Neural progenitor cell (in vitro differentiated cells): ENCODE results near the gene MYB. TPM values are rescaled to one million over a fixed set of nuclear protein-coding genes. Genes with fewer than 3 reads are reported as not detected.

ENCODE experiments used
- DNase-seq: peaks from one replicate; pipeline ENCODE4 v3.0.0-alpha.2; 2016; ENCODE audit warnings: low spot score
- H2AFZ ChIP-seq: fragments of 200-600 bp; sonication (generic); replicated peaks from 2 replicates; pipeline ENCODE4 v1.6.1; 2016; ENCODE audit warnings: antibody characterized with exemption
- H3F3A ChIP-seq: fragments of 200-600 bp; sonication (generic); 2 replicates; pipeline ENCODE4 v1.6.1; 2016; ENCODE audit warnings: antibody characterized with exemption, low read depth
- H3K27ac ChIP-seq: fragments of 200-600 bp; sonication (generic); 2 replicates; pipeline ENCODE4 v1.5.1; 2016; ENCODE audit warnings: mild to moderate bottlenecking
- H3K27me3 ChIP-seq: fragments of 200-600 bp; sonication (generic); 2 replicates; pipeline ENCODE4 v1.6.1; 2016; ENCODE audit warnings: mild to moderate bottlenecking, moderate library complexity
- H3K36me3 ChIP-seq: fragments of 200-600 bp; sonication (generic); 2 replicates; pipeline ENCODE4 v1.5.1; 2016
- H3K4me1 ChIP-seq: fragments of 200-600 bp; sonication (generic); 2 replicates; pipeline ENCODE4 v1.6.1; 2016; ENCODE audit warnings: mixed run types
- H3K4me2 ChIP-seq: fragments of 200-600 bp; sonication (generic); 2 replicates; pipeline ENCODE4 v1.6.1; 2016
- H3K4me3 ChIP-seq: fragments of 200-600 bp; sonication (generic); 2 replicates; pipeline ENCODE4 v1.5.1; 2016
- H3K79me2 ChIP-seq: fragments of 200-600 bp; sonication (generic); 2 replicates; pipeline ENCODE4 v1.6.1; 2016; ENCODE audit warnings: low read depth
- H3K9ac ChIP-seq: fragments of 200-600 bp; sonication (generic); 2 replicates; pipeline ENCODE4 v1.6.1; 2016
- H3K9me3 ChIP-seq: fragments of 200-600 bp; sonication (generic); 2 replicates; pipeline ENCODE4 v1.5.1; 2016; ENCODE audit warnings: low read depth
- H4K20me1 ChIP-seq: fragments of 200-600 bp; sonication (generic); 2 replicates; pipeline ENCODE4 v1.6.1; 2016; ENCODE audit warnings: low read depth
- H3K27ac Mint-ChIP-seq: 3 replicates; pipeline ENCODE4 v1.8.0; 2021; ENCODE audit warnings: mixed read lengths
- H3K27me3 Mint-ChIP-seq: 2 replicates; pipeline ENCODE4 v1.8.0; 2022; ENCODE audit warnings: low read depth, mild to moderate bottlenecking, inconsistent platforms, moderate library complexity, mixed read lengths; ENCODE audit not compliant: insufficient read depth
- H3K36me3 Mint-ChIP-seq: 3 replicates; pipeline ENCODE4 v1.8.0; 2021; ENCODE audit warnings: mixed read lengths
- H3K4me1 Mint-ChIP-seq: 3 replicates; pipeline ENCODE4 v1.8.0; 2021; ENCODE audit warnings: mixed read lengths
- H3K4me3 Mint-ChIP-seq: 3 replicates; pipeline ENCODE4 v1.8.0; 2021; ENCODE audit warnings: mild to moderate bottlenecking, moderate library complexity, mixed read lengths
- H3K9me3 Mint-ChIP-seq: 3 replicates; pipeline ENCODE4 v1.8.0; 2020; ENCODE audit warnings: mixed read lengths
- CTCF ChIP-seq: fragments of 200-600 bp; sonication (generic); IDR thresholded peaks from 2 replicates; pipeline ENCODE4 v1.5.1; 2017; ENCODE audit warnings: antibody characterized with exemption, mild to moderate bottlenecking
- EZH2 ChIP-seq: fragments of 200-600 bp; sonication (generic); IDR thresholded peaks from 2 replicates; pipeline ENCODE4 v1.6.1; 2017; ENCODE audit warnings: antibody characterized with exemption, mild to moderate bottlenecking, moderate library complexity
- EZH2phosphoT487 ChIP-seq: fragments of 200-600 bp; sonication (generic); IDR thresholded peaks from 2 replicates; pipeline ENCODE4 v1.6.1; 2017; ENCODE audit warnings: antibody characterized with exemption
- total RNA-seq: library from RNA; depleted of rRNA; stranded (reverse); fragments of >200 nt; gene quantifications from 2 replicates; pipeline ENCODE4 v1.2.3, GENCODE V29; 2015; ENCODE audit warnings: low replicate concordance

The MYB gene
- total RNA-seq, 1 donor from 2014 or later: 3.0 TPM

GRCh38 chr6:135185483-135185882 lies 4.4 kb downstream of the MYB start:
- Mint-ChIP-seq H3K27ac (no peak overlapping the region), H3K27me3 (peaks cover 19% of the 10 kb centered on the region), H3K4me3 (no peak overlapping the region), H3K36me3 (peaks cover 4% of the 10 kb centered on the region), H3K9me3 (no peaks in the 10 kb centered on the region), H3K4me1 (peaks cover 18% of the 10 kb centered on the region)
- Histone ChIP-seq H3F3A (peaks cover 15% of the 10 kb centered on the region), H2AFZ (no peak overlapping the region), H3K36me3 (no peaks in the 10 kb centered on the region), H3K79me2 (peaks cover 25% of the 10 kb centered on the region), H3K27me3 (peaks cover 31% of the 10 kb centered on the region), H3K9me3 (no peaks in the 10 kb centered on the region), H3K9ac (no peak overlapping the region), H3K27ac (no peak overlapping the region), H3K4me1 (peaks cover 5% of the 10 kb centered on the region), H3K4me3 (no peak overlapping the region), H3K4me2 (no peak overlapping the region), H4K20me1 (peaks cover 10% of the 10 kb centered on the region)
- TF ChIP-seq EZH2phosphoT487 (no peak), EZH2 (no peak), CTCF (no peak)
- no peak for DNase-seq

GRCh38 chr6:135186255-135186654 lies 5.1 kb downstream of the MYB start:
- TF ChIP-seq CTCF (no peak), EZH2 (no peak), EZH2phosphoT487 (no peak)
- Mint-ChIP-seq H3K4me1 (peaks cover 18% of the 10 kb centered on the region), H3K4me3 (no peak overlapping the region), H3K27ac (no peak overlapping the region), H3K27me3 (peaks cover 19% of the 10 kb centered on the region), H3K36me3 (peaks cover 4% of the 10 kb centered on the region), H3K9me3 (no peaks in the 10 kb centered on the region)
- Histone ChIP-seq H3K4me3 (no peak overlapping the region), H3K36me3 (no peaks in the 10 kb centered on the region), H4K20me1 (peaks cover 10% of the 10 kb centered on the region), H3K79me2 (peaks cover 25% of the 10 kb centered on the region), H3K27me3 (peaks cover 31% of the 10 kb centered on the region), H3K4me1 (peaks cover 5% of the 10 kb centered on the region), H2AFZ (no peak overlapping the region), H3K9ac (no peak overlapping the region), H3F3A (peaks cover 12% of the 10 kb centered on the region), H3K9me3 (no peaks in the 10 kb centered on the region), H3K27ac (no peak overlapping the region), H3K4me2 (no peak overlapping the region)
- DNase-seq: no peak

GRCh38 chr6:135187372-135187771 lies 6.3 kb downstream of the MYB start:
- Histone ChIP-seq H2AFZ (no peak overlapping the region), H3K4me2 (no peak overlapping the region), H4K20me1 (peaks cover 10% of the 10 kb centered on the region), H3K9me3 (no peaks in the 10 kb centered on the region), H3K27ac (no peak overlapping the region), H3F3A (peaks cover 8% of the 10 kb centered on the region), H3K79me2 (peaks cover 25% of the 10 kb centered on the region), H3K36me3 (peaks cover under 1% of the 10 kb centered on the region), H3K9ac (no peak overlapping the region), H3K4me3 (no peak overlapping the region), H3K27me3 (peaks cover 21% of the 10 kb centered on the region), H3K4me1 (peaks cover 5% of the 10 kb centered on the region)
- no peak overlapping the region for H3K4me3 Mint-ChIP-seq
- H3K27me3 Mint-ChIP-seq: peaks cover 12% of the 10 kb centered on the region
- peaks cover 13% of the 10 kb centered on the region for H3K36me3 Mint-ChIP-seq
- H3K4me1 Mint-ChIP-seq: peaks cover 17% of the 10 kb centered on the region
- DNase-seq: no peak
- TF ChIP-seq EZH2 (no peak), EZH2phosphoT487 (no peak), CTCF (no peak)
- H3K9me3 Mint-ChIP-seq: no peaks in the 10 kb centered on the region
- no peak overlapping the region for H3K27ac Mint-ChIP-seq
